HEK293 (cell line): Measurements from ENCODE around the gene METAP1.

Source experiments
- CTCF ChIA-PET: fragments of 350-600 bp; formaldehyde crosslinking; extraction: SDS; loops from one replicate; lab custom pipeline; 2021; ENCODE audit warnings: antibody characterized with exemption; lab: Yijun Ruan, JAX
- POLR2A ChIA-PET: fragments of 300-600 bp; formaldehyde crosslinking; extraction: SDS; loops from one replicate; lab custom pipeline; 2020; ENCODE audit warnings: antibody characterized with exemption, inconsistent platforms; lab: Yijun Ruan, JAX
- H3K27ac ChIP-seq: fragments of 200-500 bp; sonication (Bioruptor generic); 2 replicates; pipeline ENCODE4 v1.5.1; 2014; ENCODE audit warnings: low read depth, low read length, control low read depth, inconsistent platforms; ENCODE audit errors: extremely low read depth
- H3K36me3 ChIP-seq, 2 experiments: fragments of 200-500 bp in 1 of 2; sonication (Bioruptor generic) in 1 of 2; 1 replicate in 1 of 2; 2 replicates in 1 of 2; pipeline ENCODE4 v1.5.1; 2014 to 2017; ENCODE audit warnings: inconsistent platforms in 2 of 2, low read length in 2 of 2; ENCODE audit not compliant: control insufficient read depth in 2 of 2, insufficient read depth in 1 of 2
- H3K4me1 ChIP-seq: fragments of 200-500 bp; sonication (Bioruptor generic); 2 replicates; pipeline ENCODE4 v1.5.1; 2014; ENCODE audit warnings: mild to moderate bottlenecking, low read length, inconsistent platforms; ENCODE audit not compliant: control insufficient read depth, insufficient read depth
- H3K4me3 ChIP-seq: 2 replicates; pipeline ENCODE4 v1.5.1; 2011; ENCODE audit warnings: low read depth, mild to moderate bottlenecking, control low read depth, low read length, moderate library complexity
- H3K9me3 ChIP-seq: fragments of 200-500 bp; sonication (Bioruptor generic); 2 replicates; pipeline ENCODE4 v1.5.1; 2014; ENCODE audit warnings: low read depth, low read length, inconsistent platforms; ENCODE audit not compliant: control insufficient read depth, insufficient read depth
- BCL11B ChIP-seq: fragments of 450-650 bp; formaldehyde crosslinking; IDR thresholded peaks from 2 replicates; pipeline ENCODE4 v1.5.1; 2016; ENCODE audit warnings: low read depth, missing biosample characterization, missing genetic modification characterization
- OSR2 ChIP-seq: fragments of 450-650 bp; formaldehyde crosslinking; IDR thresholded peaks from 2 replicates; pipeline ENCODE4 v1.5.1; 2016; ENCODE audit warnings: missing biosample characterization, missing genetic modification characterization
- SALL2 ChIP-seq: fragments of 450-650 bp; formaldehyde crosslinking; IDR thresholded peaks from 2 replicates; pipeline ENCODE4 v1.5.0; 2017; ENCODE audit warnings: missing biosample characterization, mild to moderate bottlenecking, missing genetic modification characterization, borderline replicate concordance
- TCF7L2 ChIP-seq: IDR thresholded peaks from 2 replicates; pipeline ENCODE4 v1.6.1; 2011; ENCODE audit warnings: low read depth, mild to moderate bottlenecking, inconsistent platforms, low read length, moderate library complexity, borderline replicate concordance
- WT1 ChIP-seq: fragments of 450-650 bp; formaldehyde crosslinking; IDR thresholded peaks from 2 replicates; pipeline ENCODE4 v1.5.1; 2016; ENCODE audit warnings: missing biosample characterization, missing genetic modification characterization
- YY1 ChIP-seq: fragments of 450-650 bp; formaldehyde crosslinking; IDR thresholded peaks from 2 replicates; pipeline ENCODE4 v1.5.1; 2018; ENCODE audit warnings: missing biosample characterization, missing genetic modification characterization
- ZBTB1 ChIP-seq: fragments of 450-650 bp; formaldehyde crosslinking; IDR thresholded peaks from 2 replicates; pipeline ENCODE4 v1.5.1; 2016; ENCODE audit warnings: missing biosample characterization, missing genetic modification characterization
- ZEB2 ChIP-seq: fragments of 450-650 bp; formaldehyde crosslinking; IDR thresholded peaks from 2 replicates; pipeline ENCODE4 v1.5.1; 2016; ENCODE audit warnings: missing biosample characterization, missing genetic modification characterization
- ZNF10 ChIP-seq: fragments of 450-650 bp; formaldehyde crosslinking; IDR thresholded peaks from 2 replicates; pipeline ENCODE4 v1.5.1; 2017; ENCODE audit warnings: missing biosample characterization, missing genetic modification characterization
- ZNF157 ChIP-seq: fragments of 450-650 bp; formaldehyde crosslinking; IDR thresholded peaks from 2 replicates; pipeline ENCODE4 v1.5.1; 2016; ENCODE audit warnings: missing biosample characterization, missing genetic modification characterization
- ZNF248 ChIP-seq: fragments of 450-650 bp; formaldehyde crosslinking; IDR thresholded peaks from 2 replicates; pipeline ENCODE4 v1.5.1; 2017; ENCODE audit warnings: missing biosample characterization, missing genetic modification characterization
- ZNF266 ChIP-seq: fragments of 450-650 bp; formaldehyde crosslinking; IDR thresholded peaks from 2 replicates; pipeline ENCODE4 v1.5.1; 2016; ENCODE audit warnings: missing biosample characterization, missing genetic modification characterization, low read depth
- ZNF335 ChIP-seq: fragments of 450-650 bp; formaldehyde crosslinking; conservative IDR thresholded peaks from 2 replicates; pipeline ENCODE4 v1.5.1; 2016; ENCODE audit warnings: missing biosample characterization, missing genetic modification characterization
- ZNF366 ChIP-seq: fragments of 450-650 bp; formaldehyde crosslinking; conservative IDR thresholded peaks from 2 replicates; pipeline ENCODE4 v1.5.1; 2016; ENCODE audit warnings: missing biosample characterization, missing genetic modification characterization
- ZNF423 ChIP-seq: fragments of 450-650 bp; formaldehyde crosslinking; IDR thresholded peaks from 2 replicates; pipeline ENCODE4 v1.5.1; 2016; ENCODE audit warnings: missing biosample characterization, missing genetic modification characterization
- ZNF585B ChIP-seq: fragments of 450-650 bp; formaldehyde crosslinking; IDR thresholded peaks from 2 replicates; pipeline ENCODE4 v1.5.1; 2016; ENCODE audit warnings: missing biosample characterization, missing genetic modification characterization
- ZNF623 ChIP-seq: fragments of 450-650 bp; formaldehyde crosslinking; IDR thresholded peaks from 2 replicates; pipeline ENCODE4 v1.5.1; 2016; ENCODE audit warnings: missing biosample characterization, missing genetic modification characterization
- ZNF658 ChIP-seq: fragments of 450-650 bp; formaldehyde crosslinking; IDR thresholded peaks from 2 replicates; pipeline ENCODE4; 2016; ENCODE audit warnings: missing biosample characterization, missing genetic modification characterization
- ZNF670 ChIP-seq: fragments of 450-650 bp; formaldehyde crosslinking; IDR thresholded peaks from 2 replicates; pipeline ENCODE4 v1.5.1; 2016; ENCODE audit warnings: missing biosample characterization, missing genetic modification characterization, low read depth
- ZNF692 ChIP-seq: fragments of 450-650 bp; formaldehyde crosslinking; IDR thresholded peaks from 2 replicates; pipeline ENCODE4 v1.5.1; 2016; ENCODE audit warnings: missing biosample characterization, missing genetic modification characterization
- ZNF701 ChIP-seq: fragments of 450-650 bp; formaldehyde crosslinking; IDR thresholded peaks from 2 replicates; pipeline ENCODE4 v1.5.1; 2016; ENCODE audit warnings: missing biosample characterization, missing genetic modification characterization
- ZNF76 ChIP-seq: fragments of 450-650 bp; formaldehyde crosslinking; IDR thresholded peaks from 2 replicates; pipeline ENCODE4; 2016; ENCODE audit warnings: low read depth, missing biosample characterization, missing genetic modification characterization, borderline replicate concordance
- ZSCAN30 ChIP-seq: fragments of 450-650 bp; IDR thresholded peaks from 2 replicates; pipeline ENCODE4 v1.5.1; 2018; ENCODE audit warnings: missing biosample characterization, mild to moderate bottlenecking, missing genetic modification characterization, moderate library complexity
- TF ChIP-seq, protein P1 (sequence below): fragments of 450-650 bp; formaldehyde crosslinking; IDR thresholded peaks from 2 replicates; pipeline ENCODE4 v1.5.0; 2017; ENCODE audit warnings: missing biosample characterization, missing genetic modification characterization, borderline replicate concordance
- TF ChIP-seq, protein P2 (sequence below): fragments of 450-650 bp; formaldehyde crosslinking; IDR thresholded peaks from 2 replicates; pipeline ENCODE4 v1.5.1; 2017; ENCODE audit warnings: missing biosample characterization, missing genetic modification characterization

The METAP1 gene

DNA sequence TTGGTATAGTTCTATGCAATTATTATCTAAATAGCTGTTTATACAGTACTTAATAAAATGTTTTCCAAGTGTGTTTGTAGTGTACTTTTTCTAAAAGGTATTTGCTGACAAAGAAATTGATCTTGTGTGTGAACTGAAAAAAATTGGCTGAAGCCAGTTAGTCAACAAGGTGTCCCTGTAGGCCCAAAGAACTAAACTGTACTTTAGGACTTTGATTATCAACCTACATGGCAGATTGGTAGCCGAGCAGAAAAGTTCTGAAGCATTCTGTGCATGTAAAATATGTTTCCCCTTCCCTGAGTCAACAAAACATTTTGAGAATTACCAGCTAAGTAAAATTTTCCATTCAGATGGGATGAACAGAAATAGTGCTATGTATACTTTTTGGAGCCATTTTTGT is 72.1 kb downstream of the METAP1 start (continued):
- no peak for TF ChIP-seq ZNF670 (tag by site-specific recombination)
- no peak for TF ChIP-seq ZNF157 (tag by site-specific recombination)

GRCh38 chr4:99071159-99071558 is 75.6 kb downstream of the METAP1 start:
- Histone ChIP-seq H3K27ac (no peak overlapping the region), H3K4me3 (no peak overlapping the region), H3K36me3 (peaks cover 6 to 74% of the 10 kb centered on the region in 2 experiments; a peak in 2 of 3 replicates), H3K4me1 (no peaks in the 10 kb centered on the region), H3K9me3 (no peaks in the 10 kb centered on the region)
- TF ChIP-seq ZNF266 (tag by site-specific recombination) (no peak), ZEB2 (tag by site-specific recombination) (no peak), ZNF76 (tag by site-specific recombination) (no peak), BCL11B (tag by site-specific recombination) (no peak)
- ChIA-PET CTCF (no interaction called here), POLR2A (no interaction called here)

DNA sequence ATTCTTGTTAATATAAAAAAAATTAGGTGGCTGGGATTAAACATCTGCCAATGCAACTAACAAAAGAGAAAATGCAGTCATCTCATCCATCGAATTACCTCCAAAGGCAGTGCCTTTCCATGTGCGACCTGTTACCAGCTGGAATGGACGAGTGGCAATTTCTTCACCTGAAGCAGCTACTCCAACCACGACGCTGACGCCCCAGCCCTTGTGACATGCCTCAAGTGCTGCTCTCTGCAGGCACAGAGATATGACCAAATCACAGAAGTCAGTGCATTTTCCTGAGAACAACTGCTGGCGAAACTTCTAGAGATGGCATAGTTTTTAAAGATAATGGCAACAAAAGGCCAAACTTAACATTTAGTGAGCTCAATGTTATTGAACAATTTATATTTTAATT is 79.3 kb downstream of the METAP1 start:
- POLR2A ChIA-PET, result interaction anchor here (0.6 to 1.2 kb wide), 2 partner anchors 14 to 28 kb away, joined by 3 to 6 read pairs; partner anchors contain the start of gene ADH5
- Histone ChIP-seq H3K9me3 (no peaks in the 10 kb centered on the region), H3K27ac (no peak overlapping the region), H3K4me3 (no peak overlapping the region), H3K4me1 (no peaks in the 10 kb centered on the region), H3K36me3 (peaks cover 10 to 96% of the 10 kb centered on the region in 2 experiments)
- TF ChIP-seq YY1 (tag by site-specific recombination), result no peak
- no peak for TF ChIP-seq ZSCAN30 (tag by site-specific recombination)
- TF ChIP-seq TCF7L2, result no peak
- no peak for TF ChIP-seq ZNF10 (tag by site-specific recombination)
- TF ChIP-seq SALL2, result no peak
- no peak for TF ChIP-seq ZNF692
- no peak for TF ChIP-seq ZBTB1 (tag by site-specific recombination)
- TF ChIP-seq ZNF623, result no peak
- no peak for TF ChIP-seq WT1 (tag by site-specific recombination)
- TF ChIP-seq ZNF658 (tag by site-specific recombination), result no peak
- TF ChIP-seq, protein P1, sequence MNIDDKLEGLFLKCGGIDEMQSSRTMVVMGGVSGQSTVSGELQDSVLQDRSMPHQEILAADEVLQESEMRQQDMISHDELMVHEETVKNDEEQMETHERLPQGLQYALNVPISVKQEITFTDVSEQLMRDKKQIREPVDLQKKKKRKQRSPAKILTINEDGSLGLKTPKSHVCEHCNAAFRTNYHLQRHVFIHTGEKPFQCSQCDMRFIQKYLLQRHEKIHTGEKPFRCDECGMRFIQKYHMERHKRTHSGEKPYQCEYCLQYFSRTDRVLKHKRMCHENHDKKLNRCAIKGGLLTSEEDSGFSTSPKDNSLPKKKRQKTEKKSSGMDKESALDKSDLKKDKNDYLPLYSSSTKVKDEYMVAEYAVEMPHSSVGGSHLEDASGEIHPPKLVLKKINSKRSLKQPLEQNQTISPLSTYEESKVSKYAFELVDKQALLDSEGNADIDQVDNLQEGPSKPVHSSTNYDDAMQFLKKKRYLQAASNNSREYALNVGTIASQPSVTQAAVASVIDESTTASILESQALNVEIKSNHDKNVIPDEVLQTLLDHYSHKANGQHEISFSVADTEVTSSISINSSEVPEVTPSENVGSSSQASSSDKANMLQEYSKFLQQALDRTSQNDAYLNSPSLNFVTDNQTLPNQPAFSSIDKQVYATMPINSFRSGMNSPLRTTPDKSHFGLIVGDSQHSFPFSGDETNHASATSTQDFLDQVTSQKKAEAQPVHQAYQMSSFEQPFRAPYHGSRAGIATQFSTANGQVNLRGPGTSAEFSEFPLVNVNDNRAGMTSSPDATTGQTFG (tag by site-specific recombination), result no peak
- no peak for TF ChIP-seq ZNF701 (tag by site-specific recombination)
- TF ChIP-seq BCL11B (tag by site-specific recombination), result no peak
- TF ChIP-seq, protein P2, sequence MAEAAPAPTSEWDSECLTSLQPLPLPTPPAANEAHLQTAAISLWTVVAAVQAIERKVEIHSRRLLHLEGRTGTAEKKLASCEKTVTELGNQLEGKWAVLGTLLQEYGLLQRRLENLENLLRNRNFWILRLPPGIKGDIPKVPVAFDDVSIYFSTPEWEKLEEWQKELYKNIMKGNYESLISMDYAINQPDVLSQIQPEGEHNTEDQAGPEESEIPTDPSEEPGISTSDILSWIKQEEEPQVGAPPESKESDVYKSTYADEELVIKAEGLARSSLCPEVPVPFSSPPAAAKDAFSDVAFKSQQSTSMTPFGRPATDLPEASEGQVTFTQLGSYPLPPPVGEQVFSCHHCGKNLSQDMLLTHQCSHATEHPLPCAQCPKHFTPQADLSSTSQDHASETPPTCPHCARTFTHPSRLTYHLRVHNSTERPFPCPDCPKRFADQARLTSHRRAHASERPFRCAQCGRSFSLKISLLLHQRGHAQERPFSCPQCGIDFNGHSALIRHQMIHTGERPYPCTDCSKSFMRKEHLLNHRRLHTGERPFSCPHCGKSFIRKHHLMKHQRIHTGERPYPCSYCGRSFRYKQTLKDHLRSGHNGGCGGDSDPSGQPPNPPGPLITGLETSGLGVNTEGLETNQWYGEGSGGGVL (tag by site-specific recombination), result no peak
- no peak for TF ChIP-seq ZNF335 (tag by site-specific recombination)
- TF ChIP-seq ZNF423 (tag by site-specific recombination), result no peak
- no peak for TF ChIP-seq ZNF248
- no peak for TF ChIP-seq ZNF585B (tag by site-specific recombination)
- TF ChIP-seq OSR2 (tag by site-specific recombination), result no peak
- TF ChIP-seq ZNF366, result no peak
- CTCF ChIA-PET, result no interaction called here
